Ovary (tissue), 3 donors: ENCODE data around the gene MYOZ2.

ENCODE experiments used
- CTCF ChIP-seq, 3 donors: fragments of 450-650 bp in 2 of 3; fragments of 200-600 bp in 1 of 3; IDR thresholded peaks; one replicate each; pipeline versions ENCODE4 v1.5.1 to v1.8.0; 2016 to 2022; ENCODE audit warnings: antibody characterized with exemption in 3 of 3, mild to moderate bottlenecking in 1 of 3
- EP300 ChIP-seq: sonication (generic); formaldehyde crosslinking; IDR thresholded peaks from one replicate; pipeline ENCODE4 v1.6.1; 2017; ENCODE audit warnings: antibody characterized with exemption
- POLR2A ChIP-seq: fragments of 450-650 bp; IDR thresholded peaks from one replicate; pipeline ENCODE4 v1.6.1; 2017; ENCODE audit warnings: antibody characterized with exemption, mild to moderate bottlenecking, moderate library complexity
- donor health status: DM: no; HTN: no; CAD: no.

DNA sequence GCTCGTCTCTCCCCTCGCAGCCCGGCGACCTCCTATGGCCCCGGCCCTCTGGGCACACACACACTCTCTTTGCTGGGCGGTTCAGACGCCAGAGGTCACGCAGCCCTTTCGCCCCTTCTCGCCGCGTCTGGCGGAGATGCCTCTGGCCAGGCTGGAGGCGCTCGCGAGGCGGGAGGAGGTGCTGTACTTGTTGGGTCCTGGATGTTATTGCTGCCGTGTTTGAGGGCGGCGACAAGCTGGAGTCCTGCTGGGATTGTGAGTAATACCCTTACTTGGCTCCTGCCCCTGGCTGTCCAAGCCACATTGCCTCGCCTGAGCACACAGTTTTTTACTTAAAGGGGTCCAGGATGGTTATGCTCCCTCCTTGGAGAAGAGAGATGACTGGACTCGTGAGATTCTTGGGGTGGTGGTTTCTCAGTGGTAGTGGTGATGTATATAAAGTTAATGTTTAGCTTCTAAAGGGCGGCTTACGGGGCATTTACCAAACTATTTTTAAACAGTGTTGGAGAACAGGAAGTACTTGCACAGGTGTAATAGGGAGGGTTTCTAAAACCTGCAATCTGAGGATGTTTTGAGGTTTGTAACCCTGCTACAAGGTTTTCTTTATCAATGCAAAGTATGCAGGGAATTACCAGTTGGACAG lies 77.5 kb downstream of the MYOZ2 start:
- TF ChIP-seq CTCF (IDR thresholded peaks at IDR 0.05) (peak in 1 of 3 donors; percentile 8), POLR2A (no peak), EP300 (no peak)
